Activated gamma-delta T cell (primary cell): ENCODE measurements around the gene PHACTR3.

Source experiments
- DNase-seq: peaks from one replicate; lab custom pipeline; 2025; lab: John Stamatoyannopoulos, UW

Gene PHACTR3

GRCh38 chr20:59777331-59777725, 173.0 kb downstream of the PHACTR3 start:
- DNase-seq, result no peak

DNA sequence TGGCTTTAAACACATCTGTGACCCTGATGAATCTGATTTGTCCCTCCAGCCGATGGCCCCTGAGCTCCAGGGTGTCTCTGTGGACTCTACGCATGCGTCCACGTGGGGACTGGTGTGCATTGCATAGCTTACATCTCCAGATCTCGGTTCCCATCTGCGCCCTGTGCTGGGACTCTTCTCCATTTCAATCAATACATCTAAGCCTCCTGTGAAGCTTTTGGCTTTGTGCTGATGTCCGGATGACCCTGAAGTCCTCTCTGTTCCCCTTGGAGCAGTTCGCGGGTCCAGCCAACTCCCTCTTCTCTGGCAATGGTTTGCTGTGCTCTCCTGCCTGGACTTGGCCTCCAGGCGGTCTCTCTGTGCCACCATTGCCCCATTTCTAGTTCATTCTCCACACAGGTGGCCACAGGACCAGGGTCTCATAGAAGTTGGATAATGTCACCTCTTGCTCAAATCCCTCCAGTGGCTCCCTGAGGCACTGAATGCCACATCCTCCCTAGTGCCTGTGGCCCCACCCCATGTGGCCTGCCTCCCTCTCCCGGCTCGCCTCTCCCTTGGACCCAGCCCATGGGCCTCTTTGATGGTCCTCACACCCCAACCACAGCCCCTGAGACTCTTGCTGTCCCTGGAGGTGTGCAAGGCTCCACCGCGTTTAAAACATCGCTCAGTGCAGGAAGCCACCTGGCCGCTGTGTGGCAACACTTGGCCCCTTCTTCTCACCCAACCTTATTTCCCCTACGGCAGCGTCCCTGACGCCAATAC, 173.7 kb downstream of the PHACTR3 start:
- DNase-seq, result no peak

DNA sequence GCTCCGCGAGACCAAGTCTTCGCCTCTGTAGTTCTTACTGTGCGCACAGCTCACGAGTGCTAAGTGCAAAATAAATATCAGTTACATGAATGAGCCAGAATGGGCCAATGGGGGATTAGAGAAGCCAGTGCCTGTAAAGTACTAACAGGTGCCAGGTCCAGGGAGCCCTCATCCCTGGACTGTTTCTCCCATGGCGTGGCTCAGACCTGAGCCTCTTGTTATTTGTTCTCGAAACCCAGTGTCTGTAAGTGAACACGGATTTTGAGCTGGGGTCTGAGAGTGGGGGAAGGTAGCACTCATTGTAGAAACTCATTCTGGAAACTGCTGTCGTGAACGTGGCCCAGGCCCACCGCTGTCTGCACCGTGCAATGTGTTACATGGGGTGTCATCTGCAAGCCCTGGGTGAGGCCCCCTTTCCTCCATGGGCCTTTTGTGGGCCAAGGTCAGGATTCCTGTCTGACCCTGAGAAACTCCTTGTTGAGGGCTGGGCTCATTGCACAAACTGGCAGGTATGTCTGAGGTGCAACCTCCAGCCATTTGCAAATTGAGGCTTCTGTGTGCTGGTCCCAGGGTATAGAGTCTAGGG, 174.4 kb downstream of the PHACTR3 start:
- DNase-seq, result no peak

GRCh38 chr20:59779656-59780380, 175.5 kb downstream of the PHACTR3 start:
- DNase-seq, result no peak

DNA sequence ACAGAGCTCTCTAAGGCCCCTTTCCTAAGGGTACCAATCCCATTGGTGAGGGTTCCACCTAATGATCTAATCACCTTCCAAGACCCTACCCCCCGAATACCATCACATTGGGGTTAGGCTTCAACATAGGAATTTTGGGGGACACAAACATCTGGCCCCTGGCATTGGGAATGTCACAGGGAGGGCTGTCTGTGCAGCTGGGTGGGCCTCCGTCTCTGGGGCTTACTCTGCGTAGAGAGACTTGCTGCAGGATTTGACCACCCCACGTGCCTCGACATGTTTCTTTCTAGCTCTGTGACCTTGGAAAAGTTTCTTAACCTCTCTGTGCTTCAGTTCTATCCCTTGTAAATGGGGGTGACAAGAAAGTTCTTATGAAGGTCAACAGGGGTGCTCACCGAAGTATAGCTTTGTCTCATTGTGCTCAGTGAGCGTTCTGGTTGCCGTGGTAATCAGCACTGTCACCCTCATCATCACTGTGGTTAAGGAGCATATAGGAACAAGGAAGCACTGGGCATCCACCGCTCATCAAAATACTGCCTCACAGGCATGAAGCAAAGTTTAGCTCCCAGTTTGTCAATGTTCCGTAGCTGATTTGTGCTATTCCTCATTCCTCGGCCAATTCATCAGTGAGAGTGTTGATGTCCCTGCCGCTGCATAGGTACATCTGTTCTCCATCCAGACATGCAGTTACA, 176.3 kb downstream of the PHACTR3 start:
- no peak for DNase-seq

GRCh38 chr20:59781226-59781625, 176.9 kb downstream of the PHACTR3 start:
- no peak for DNase-seq

GRCh38 chr20:59782986-59783640, 178.8 kb downstream of the PHACTR3 start:
- DNase-seq, result no peak

DNA sequence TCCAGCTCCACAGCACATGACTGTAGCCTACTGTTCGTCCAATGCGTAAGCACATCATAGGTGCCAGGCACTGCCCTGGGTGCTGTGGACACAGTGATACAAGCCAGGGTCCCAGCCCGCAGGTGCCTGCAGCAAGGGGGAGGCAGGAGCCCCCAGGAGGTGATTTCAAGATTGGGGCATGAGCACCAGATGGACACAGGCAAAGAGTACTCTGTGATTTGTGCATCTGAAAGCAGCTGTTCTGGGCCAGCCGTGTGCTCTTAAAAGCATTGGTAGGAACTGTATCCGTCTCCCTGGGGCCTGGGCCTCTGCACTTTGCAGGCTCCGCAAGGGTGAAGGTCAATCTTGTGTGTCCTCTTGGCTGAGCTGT, 179.3 kb downstream of the PHACTR3 start:
- DNase-seq, result no peak

DNA sequence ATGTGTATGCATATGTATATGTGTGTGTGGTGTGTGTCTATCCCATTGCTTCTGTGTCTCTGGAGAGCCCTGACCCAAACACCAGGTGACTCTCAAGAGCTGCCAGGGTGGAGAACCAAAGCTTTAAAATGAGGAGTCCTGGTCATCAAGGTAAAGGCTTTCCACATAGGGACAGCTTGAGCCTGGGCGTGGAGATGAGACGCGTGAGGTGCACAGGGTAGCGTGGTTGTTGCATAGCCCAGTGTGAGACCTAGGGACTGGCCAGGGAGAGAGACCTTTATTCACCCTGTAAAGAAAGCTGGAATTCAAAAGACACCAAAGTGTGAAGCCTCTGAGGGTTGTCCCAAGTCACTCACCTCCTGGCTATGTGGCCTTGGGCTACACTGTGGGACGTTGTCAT, 180.0 kb downstream of the PHACTR3 start:
- no peak for DNase-seq

- DNase-seq, result no peak
Measured at GRCh38 chr20:59784791-59785668, 180.7 kb downstream of the PHACTR3 start.

- no peak for DNase-seq
Measured at GRCh38 chr20:59785669-59785959, 181.3 kb downstream of the PHACTR3 start.

DNA sequence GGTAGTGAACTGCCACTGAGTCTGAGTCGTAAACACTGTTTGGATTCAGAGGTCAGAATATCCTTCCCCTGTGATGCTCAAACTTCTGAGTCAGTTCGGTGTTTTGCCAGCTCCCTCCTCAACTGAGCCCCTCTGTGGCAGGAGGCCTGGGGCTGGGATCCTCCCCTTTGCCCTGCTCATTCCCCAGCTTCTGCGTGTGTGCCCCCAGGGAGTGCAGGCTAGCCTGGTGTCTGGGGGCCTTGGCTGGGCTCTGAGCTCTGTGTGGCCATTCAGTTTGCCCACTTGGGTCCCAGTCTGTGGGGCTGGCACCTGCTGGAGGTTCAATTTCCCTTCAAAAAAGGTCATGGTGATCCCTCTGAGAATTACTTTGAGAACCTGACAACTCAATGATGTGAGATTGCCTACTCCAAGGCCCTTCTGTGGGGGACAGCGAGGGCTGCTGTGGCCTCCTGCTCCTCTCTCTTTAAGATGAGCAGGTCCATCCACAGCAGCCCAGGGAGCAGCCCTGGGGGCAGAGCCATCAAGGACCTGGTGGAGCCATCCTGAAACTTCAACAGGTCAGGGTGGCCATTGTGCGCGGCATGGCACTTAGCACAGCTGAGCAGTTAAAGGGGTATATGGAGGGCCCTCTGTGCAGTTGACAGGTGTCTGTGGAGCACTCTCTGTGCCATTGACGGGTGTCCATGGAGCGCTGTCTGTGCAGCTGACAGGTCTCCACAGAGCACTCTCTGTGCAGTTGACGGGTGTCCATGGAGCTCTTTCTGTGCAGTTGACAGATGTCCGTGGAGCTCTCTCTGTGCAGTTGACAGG, 181.9 kb downstream of the PHACTR3 start:
- DNase-seq, result no peak

- DNase-seq, result no peak
Measured at GRCh38 chr20:59786801-59787537, 182.6 kb downstream of the PHACTR3 start.

DNA sequence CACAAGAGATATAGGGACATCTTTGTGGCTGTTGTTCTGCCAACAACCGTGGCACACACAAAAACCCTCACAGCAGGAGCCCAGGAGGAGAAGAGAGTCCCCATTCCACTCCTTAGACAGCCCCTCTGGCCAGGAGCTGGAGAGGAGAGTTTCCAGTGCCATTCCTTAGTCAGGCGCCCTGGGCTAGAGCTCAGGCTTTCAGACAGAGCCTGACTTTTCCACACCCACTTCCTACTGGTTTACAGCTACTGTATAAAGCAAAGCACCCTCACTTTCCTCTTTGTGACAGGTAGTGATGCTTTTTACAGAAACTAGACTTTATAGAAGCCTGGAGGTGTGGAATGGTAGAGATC, 183.2 kb downstream of the PHACTR3 start:
- no peak for DNase-seq

- no peak for DNase-seq
Measured at GRCh38 chr20:59788196-59788735, 183.9 kb downstream of the PHACTR3 start.

DNA sequence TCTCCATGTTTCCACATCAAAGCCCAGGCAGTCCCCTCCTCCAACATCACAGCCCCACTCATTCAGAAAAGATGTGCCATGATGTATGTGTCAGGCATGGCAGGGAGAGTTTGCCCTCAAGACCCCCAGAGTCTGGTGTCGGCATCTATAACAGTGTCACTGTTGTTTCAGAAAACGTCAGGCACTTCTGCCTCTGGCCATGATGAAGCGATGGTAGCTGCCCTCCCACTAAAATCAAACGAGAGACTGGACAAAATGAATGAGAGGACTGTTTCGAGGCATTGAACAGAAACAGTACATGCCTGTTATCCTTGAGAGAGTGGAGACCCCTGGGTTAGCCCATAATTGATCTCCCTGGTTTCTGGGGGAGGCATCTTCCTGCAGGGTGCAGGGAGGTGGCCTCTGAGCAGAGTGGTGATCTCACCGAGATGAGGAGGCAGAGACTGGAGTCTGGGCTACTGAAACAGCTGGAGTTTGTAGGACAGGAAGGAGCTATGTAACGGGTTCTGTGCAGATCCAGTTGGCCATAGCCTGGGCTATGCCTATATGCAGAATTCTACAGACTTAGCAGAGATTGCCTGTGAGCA, 184.6 kb downstream of the PHACTR3 start:
- no peak for DNase-seq

DNA sequence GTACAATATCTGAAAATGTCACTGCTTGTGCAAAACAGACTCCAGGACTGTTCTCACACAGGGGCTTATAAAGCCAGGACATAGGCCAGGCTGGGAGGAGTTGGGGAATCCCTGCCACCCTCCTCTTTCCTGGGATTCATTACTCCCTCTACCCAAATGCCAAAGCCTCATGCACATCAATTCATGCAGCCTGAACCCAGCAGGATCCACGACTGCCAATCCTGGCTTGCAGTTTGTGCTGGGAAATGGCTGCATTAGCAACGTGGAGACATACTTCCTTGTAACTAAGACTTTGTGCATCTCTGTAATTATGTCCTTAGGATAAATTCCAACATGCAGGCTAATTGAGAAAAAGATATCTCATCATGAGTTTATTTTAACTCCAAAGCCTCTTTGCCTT, 185.3 kb downstream of the PHACTR3 start:
- DNase-seq, result no peak

DNA sequence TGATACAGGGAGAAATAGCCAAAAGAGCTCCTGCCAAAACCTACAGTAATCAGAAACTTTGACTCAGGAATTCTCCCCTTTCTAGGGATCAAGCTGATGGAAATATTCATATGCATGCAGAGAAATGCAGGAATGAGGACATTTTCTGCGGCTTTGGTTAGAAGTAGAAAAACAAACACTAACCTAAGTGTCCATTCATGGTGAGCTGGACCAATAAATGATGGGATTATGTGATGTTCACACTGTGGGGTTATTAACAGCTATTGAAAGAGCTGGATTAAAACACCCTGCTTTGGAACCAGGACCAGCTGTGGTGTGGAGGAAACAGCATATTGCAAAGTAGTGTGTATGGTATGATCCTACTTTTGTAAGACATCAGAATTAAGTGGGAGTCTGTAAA, 186.0 kb downstream of the PHACTR3 start:
- DNase-seq, result no peak

DNA sequence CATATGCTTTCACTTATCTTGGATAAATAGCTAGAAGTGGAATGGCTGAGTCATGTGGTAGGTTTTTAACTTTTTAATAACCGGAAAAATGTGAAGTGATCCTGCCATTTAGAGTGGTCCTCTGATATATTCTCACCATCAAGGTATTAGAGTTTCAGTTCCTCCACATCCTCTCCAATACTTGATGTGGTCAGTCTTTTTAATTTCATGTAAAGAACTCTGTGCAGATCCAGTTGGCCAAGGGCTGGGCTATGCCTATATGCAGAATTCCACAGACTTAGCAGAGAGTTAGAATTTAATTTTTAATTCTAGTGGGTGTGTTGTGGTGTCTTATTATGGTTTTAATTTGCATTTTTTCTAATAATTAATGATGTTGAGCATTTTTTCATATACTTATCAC, 188.0 kb downstream of the PHACTR3 start:
- DNase-seq, result no peak
